AG09319 (cell line): ENCODE measurements around the gene THADA.

Experiments
- DNase-seq: peaks from one replicate; pipeline ENCODE4 v3.0.0-alpha.2; 2010; ENCODE audit warnings: low read depth; ENCODE audit errors: extremely low read depth
- TF ChIP-seq, protein P1 (sequence below): IDR thresholded peaks from 2 replicates; pipeline ENCODE4 v1.5.1; 2011; ENCODE audit warnings: low read depth, mild to moderate bottlenecking, inconsistent platforms, low read length, moderate library complexity

The THADA gene

DNA sequence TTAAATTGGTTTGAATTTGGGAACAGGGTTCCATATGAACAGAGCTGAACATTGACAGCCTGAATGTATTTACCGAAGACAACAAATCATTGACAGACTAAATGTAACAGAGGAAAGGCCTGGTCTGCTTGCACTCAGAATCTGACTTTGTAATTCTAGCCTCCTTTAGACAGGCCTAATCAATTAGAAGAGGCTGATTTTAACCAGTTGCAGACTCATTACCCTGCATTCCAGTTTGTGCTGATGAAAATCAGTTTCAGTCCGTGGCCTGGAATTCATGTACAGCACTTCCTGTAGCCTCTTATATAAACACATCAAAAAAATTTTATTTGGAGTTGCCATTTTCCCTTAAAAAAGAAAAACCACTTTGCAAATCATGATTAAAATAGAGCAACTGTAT, 276.3 kb downstream of the THADA start:
- TF ChIP-seq, protein P1, sequence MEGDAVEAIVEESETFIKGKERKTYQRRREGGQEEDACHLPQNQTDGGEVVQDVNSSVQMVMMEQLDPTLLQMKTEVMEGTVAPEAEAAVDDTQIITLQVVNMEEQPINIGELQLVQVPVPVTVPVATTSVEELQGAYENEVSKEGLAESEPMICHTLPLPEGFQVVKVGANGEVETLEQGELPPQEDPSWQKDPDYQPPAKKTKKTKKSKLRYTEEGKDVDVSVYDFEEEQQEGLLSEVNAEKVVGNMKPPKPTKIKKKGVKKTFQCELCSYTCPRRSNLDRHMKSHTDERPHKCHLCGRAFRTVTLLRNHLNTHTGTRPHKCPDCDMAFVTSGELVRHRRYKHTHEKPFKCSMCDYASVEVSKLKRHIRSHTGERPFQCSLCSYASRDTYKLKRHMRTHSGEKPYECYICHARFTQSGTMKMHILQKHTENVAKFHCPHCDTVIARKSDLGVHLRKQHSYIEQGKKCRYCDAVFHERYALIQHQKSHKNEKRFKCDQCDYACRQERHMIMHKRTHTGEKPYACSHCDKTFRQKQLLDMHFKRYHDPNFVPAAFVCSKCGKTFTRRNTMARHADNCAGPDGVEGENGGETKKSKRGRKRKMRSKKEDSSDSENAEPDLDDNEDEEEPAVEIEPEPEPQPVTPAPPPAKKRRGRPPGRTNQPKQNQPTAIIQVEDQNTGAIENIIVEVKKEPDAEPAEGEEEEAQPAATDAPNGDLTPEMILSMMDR, result no peak
- no peak for DNase-seq

DNA sequence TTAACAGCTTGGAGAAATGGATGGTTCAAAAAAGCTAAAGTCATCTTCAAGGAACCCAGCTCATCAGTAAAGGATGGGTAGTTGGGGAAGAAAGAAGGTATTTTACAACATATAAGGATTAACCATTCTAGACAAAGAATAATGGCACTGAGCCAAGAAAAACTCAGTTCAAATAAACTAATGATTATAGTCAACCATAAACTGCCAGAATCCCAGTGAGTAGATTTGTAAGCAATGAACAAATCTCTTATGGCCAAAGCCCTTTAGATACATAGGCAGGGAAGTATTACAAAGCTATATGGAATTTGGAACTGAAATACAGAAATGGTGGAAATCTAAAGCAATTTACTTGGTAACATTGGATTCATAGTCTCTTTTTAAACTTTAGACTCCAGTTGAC, 277.0 kb downstream of the THADA start:
- DNase-seq, result no peak
- TF ChIP-seq, protein P1, result no peak

DNA sequence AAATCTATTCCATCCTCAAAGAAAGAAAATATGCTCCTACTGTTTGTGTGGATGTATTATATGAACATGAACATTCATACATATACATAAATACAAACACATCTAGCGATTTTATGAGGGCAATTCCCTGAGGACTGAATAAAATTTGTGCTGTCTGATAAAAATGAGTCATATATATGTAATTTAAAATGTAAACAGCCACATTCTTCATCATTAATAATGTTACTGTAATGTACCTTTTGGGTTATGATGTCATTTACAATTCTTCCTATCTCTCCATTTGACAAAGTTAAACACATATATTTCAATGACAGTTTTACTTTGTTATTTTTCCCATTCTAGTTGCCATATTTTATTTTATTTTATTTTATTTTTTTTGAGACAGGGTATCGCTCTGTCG, 278.2 kb downstream of the THADA start:
- TF ChIP-seq, protein P1, result no peak
- DNase-seq, result no peak

DNA sequence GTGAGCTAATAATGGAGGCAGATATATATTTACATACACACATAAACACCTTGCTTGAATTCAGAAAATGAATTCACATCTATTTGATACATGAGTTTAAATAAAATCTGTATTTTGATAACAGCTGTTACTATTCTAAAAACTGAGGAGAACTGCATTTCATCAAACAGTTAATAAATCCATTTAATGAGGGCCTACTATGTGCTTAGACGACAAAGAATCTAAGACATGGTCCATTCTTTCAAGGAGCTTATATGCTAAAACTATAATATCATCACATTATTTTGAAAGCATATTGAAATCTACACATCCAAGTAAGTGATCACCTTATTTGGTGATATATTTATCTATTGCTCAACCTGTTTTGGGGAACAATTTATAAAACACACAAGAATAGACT, 278.6 kb downstream of the THADA start:
- TF ChIP-seq, protein P1, result no peak
- DNase-seq, result no peak

DNA sequence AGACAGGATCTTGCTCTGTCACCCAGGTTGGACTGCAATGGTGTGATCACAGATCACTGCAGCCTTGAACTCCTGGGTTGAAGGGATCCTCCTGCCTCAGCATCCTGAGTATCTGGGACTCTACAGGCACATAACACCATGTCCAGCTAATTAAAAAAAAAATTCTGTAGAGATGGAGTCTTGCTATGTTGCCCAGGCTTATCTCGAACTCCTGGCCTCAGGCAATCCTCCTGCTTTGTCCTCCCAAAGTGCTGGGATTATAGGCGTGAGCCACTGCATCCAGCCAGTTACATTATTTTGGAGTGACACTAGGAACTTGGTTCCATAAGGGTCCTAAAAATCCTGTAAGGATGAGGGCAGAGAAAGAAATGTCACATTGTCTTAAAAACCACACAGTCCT, 280.4 kb downstream of the THADA start:
- TF ChIP-seq, protein P1, result no peak
- DNase-seq, result no peak

DNA sequence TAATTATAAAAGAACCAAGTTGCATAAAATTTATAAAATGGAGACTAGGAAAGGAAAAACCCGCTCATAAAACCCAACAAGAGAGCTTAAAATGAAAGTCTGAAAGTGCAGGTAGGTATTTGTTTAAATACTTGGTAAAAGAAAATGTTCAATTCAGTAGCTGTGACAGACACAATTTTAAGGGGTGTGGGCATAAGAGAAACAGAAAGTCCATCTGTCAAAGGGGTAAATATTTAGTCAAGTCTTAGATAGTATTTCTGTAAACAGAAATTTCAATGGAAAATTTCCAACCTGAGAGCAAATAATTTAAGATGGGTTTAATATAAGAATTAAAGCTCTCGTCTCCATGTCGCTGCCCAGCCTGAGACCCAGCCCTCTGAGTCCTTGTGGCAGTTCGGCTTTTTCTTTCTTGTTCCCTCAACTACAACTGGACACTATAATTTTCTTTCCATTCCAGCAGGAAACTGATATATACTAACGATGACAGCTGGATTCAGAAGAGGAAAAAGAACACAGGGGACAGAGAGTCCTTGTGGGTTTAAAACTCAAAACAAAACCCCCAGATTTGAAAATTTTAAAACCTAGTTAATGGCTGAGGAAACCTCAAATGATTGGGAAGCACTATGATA, 281.4 kb downstream of the THADA start:
- DNase-seq, result no peak
- TF ChIP-seq, protein P1, result no peak

DNA sequence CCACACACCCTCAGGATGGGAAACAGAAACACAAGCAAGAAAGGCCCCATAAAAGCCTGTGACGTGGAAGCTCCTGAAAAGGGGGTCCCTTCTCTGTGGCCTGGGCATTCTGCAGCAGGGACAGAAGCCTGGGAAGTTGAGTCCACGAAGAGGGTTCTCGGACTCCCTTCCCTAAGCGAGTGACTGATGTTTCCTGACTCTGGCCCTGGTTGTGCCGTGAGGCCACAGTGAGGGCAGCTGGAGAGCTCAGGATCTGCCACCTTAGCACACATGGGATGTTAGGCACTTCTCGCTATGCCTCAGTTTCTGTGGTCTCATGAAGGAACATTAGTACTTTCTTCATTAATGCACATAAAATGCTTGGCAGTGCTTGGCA, 282.2 kb downstream of the THADA start:
- DNase-seq, result no peak
- TF ChIP-seq, protein P1, result no peak
